Activated naive CD8-positive, alpha-beta T cell treated with anti-CD3 and anti-CD28 coated beads, Interleukin-2, amount 50 U/mL, for 24 hours (primary cell): ENCODE measurements around the gene TINCR.

Source experiments
- ATAC-seq: fragments of 150-1000 bp; cut with Tn5 transposase; one replicate; pipeline ENCODE4 v1.10.0; 2021
- DNase-seq: peaks from one replicate; pipeline ENCODE4 v3.0.0; 2021
- H3K27ac Mint-ChIP-seq: one replicate; pipeline ENCODE4 v1.8.0; 2021; ENCODE audit warnings: mild to moderate bottlenecking, mixed read lengths
- H3K27me3 Mint-ChIP-seq: one replicate; pipeline ENCODE4 v1.8.0; 2021; ENCODE audit warnings: mixed read lengths
- H3K36me3 Mint-ChIP-seq: one replicate; pipeline ENCODE4 v1.8.0; 2021; ENCODE audit warnings: low read depth, mixed read lengths
- H3K4me1 Mint-ChIP-seq: one replicate; pipeline ENCODE4 v1.8.0; 2021; ENCODE audit warnings: mixed read lengths
- H3K4me3 Mint-ChIP-seq: one replicate; pipeline ENCODE4 v1.8.0; 2021; ENCODE audit warnings: mild to moderate bottlenecking, moderate library complexity, mixed read lengths
- H3K9me3 Mint-ChIP-seq: one replicate; pipeline ENCODE4 v1.8.0; 2021; ENCODE audit warnings: mixed read lengths

Gene TINCR

DNA sequence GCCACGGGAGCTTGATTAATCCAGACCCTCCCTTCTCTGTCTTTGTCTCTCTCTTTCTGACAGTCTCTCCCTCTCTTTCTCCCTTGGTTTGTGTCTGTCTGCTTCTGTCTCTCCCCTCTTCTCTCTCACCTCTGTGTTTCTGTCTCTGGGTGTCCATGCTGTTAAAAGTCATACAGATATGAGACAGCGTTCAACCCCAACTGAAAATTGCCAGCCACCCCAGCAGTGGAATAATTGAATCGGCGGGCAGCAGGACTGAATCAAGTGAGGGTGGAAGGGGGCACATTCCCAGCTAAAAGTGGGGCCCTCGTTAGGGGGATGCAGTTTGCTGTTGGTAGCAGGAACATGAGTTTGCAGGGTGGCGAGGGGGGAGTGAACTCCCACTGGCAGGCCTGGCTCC is 43.7 kb downstream of the TINCR start:
- H3K27ac Mint-ChIP-seq, result no peak overlapping the region
- H3K9me3 Mint-ChIP-seq, result peaks cover 6% of the 10 kb centered on the region
- no peaks in the 10 kb centered on the region for H3K36me3 Mint-ChIP-seq
- peaks cover 31% of the 10 kb centered on the region for H3K27me3 Mint-ChIP-seq
- H3K4me3 Mint-ChIP-seq, result no peak overlapping the region
- DNase-seq (no peak), ATAC-seq (no peak)
- H3K4me1 Mint-ChIP-seq, result no peaks in the 10 kb centered on the region

DNA sequence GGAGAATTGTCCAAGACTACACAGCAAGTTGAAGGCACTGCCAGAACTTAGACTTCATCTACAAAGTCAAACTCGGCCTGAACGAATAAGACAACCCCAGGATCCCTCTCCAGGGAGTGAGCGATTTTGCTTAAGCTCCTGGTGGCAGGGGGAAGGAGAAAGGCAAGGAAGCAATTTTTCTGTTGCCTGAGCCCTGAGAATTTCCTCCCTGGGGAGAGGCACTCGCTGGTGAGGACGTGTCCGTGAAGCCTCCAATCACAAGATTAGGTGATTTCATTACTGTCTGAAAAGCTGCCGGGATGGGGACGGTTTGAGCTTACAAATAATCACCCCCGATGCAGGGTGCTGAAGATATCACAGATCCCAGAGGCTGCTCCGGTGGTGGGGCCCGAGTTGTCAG is 45.6 kb downstream of the TINCR start:
- ATAC-seq, result no peak
- H3K4me3 Mint-ChIP-seq, result no peak overlapping the region
- DNase-seq, result no peak
- no peak overlapping the region for H3K27ac Mint-ChIP-seq
- H3K36me3 Mint-ChIP-seq, result no peaks in the 10 kb centered on the region
- no peaks in the 10 kb centered on the region for H3K4me1 Mint-ChIP-seq
- peaks cover 32% of the 10 kb centered on the region for H3K27me3 Mint-ChIP-seq
- peaks cover 6% of the 10 kb centered on the region for H3K9me3 Mint-ChIP-seq

DNA sequence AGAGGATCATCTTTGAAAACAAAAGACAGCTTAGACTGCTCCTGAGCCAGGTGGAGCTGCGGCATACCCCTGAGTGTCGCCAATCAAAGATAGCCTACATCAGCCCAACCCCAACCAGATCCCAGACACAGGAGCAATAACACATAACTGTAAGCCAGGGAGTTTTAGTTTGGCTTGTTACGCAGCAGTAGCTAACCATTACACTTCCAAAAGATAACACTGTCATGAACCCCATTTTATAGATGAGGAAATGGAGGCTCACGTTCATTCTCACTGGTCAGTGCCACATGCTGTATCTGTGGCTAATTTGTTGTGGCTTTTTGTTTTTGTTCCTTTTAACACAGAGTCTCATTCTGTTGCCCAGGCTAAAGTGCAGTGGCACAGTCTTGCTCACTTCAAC is 47.3 kb downstream of the TINCR start:
- Mint-ChIP-seq H3K36me3 (no peaks in the 10 kb centered on the region), H3K27me3 (peaks cover 31% of the 10 kb centered on the region), H3K4me1 (no peaks in the 10 kb centered on the region), H3K9me3 (peaks cover 21% of the 10 kb centered on the region), H3K4me3 (no peak overlapping the region), H3K27ac (no peak overlapping the region)
- ATAC-seq, result no peak
- no peak for DNase-seq

DNA sequence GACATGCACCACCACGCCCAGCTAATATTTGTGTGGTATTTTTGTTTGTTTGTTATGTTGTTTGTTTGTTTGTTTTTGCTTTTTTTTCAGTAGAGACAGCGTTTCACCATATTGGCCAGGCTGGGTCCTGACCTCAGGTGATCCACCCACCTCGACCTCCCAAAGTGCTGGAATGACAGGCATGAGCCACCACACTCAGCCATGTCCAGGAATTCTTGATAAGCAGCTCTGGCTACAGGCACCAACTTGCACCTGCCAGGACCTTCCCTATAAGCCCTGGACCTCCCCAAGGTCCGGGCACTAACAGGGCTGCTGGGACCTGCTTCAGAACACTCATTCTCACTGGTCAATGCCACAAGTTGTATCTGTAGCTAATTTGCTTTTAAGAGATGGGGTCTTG is 48.7 kb downstream of the TINCR start:
- no peak for DNase-seq
- H3K9me3 Mint-ChIP-seq, result peaks cover 15% of the 10 kb centered on the region
- peaks cover 29% of the 10 kb centered on the region for H3K27me3 Mint-ChIP-seq
- no peak overlapping the region for H3K4me3 Mint-ChIP-seq
- H3K4me1 Mint-ChIP-seq, result no peaks in the 10 kb centered on the region
- no peak for ATAC-seq
- H3K36me3 Mint-ChIP-seq, result no peaks in the 10 kb centered on the region
- no peak overlapping the region for H3K27ac Mint-ChIP-seq

DNA sequence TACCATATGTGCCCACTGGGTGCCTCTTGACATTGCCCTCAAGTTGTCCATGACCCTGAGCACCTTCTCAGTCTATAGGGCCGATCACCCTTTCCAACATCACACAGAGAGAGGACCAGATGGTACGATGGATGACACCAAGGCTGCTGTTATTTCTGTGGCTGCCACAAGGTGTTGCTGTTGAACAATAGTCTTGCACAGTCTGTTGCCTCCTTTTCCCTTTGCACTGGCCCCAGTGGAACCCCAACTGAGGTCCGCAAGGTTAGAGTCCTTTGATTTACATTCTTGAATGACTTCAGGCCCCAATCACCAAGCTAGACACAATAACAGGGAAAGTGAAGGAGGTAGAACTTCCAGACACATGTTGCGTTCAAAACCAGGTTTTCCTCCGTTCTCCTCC is 52.0 kb downstream of the TINCR start:
- Mint-ChIP-seq H3K36me3 (no peaks in the 10 kb centered on the region), H3K27ac (no peak overlapping the region), H3K27me3 (peaks cover 20% of the 10 kb centered on the region), H3K9me3 (peaks cover 15% of the 10 kb centered on the region), H3K4me1 (no peaks in the 10 kb centered on the region), H3K4me3 (no peak overlapping the region)
- ATAC-seq, result no peak
- DNase-seq, result no peak

DNA sequence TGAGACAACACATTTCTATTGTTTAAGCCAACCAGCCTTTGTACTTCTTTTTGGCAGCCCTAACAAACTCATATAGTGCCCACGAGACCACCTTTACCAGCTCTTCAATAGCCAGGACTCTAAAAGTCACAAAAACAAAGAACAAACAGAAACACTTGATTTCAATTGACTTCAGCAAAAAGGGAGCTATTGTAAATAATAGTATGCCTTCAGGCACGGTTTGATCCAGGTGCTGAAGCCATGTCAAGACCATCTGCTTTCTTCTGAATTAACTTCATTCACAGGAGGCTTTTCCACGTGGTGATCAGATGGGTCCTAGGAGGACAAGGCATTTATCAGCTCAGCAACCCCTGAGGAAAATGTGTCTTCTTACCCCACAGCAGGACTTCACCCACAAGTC is 53.8 kb downstream of the TINCR start:
- peaks cover 15% of the 10 kb centered on the region for H3K9me3 Mint-ChIP-seq

DNA sequence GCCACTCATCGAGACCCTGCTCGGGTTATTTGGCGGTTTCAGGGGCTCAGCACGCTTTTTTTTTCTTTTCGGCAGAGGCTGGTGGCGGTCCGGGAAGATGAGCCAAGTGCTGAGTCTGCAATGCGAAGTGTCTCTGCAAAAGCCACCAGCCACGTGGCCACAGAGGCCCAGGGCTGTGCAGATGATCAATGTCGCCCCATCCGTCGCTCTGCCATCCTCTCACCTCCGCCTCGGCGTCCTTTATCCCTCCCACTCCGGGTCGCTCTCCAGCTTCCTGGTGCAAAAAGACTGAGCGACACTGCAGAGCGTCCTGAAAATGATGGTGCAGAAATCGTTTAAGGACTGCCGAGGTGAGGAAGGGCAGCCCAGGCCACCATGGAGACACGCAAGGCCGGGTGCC is 55.0 kb downstream of the TINCR start:
- no peaks in the 10 kb centered on the region for H3K4me1 Mint-ChIP-seq
- DNase-seq, result no peak
- peaks cover 15% of the 10 kb centered on the region for H3K27me3 Mint-ChIP-seq
- H3K27ac Mint-ChIP-seq, result no peak overlapping the region
- ATAC-seq, result no peak
- no peaks in the 10 kb centered on the region for H3K36me3 Mint-ChIP-seq
- no peak overlapping the region for H3K4me3 Mint-ChIP-seq
- peaks cover 15% of the 10 kb centered on the region for H3K9me3 Mint-ChIP-seq

More for the DNA sequence above, 53.8 kb downstream of the TINCR start:
- no peak overlapping the region for H3K4me3 Mint-ChIP-seq
- H3K4me1 Mint-ChIP-seq, result no peaks in the 10 kb centered on the region
- peaks cover 16% of the 10 kb centered on the region for H3K27me3 Mint-ChIP-seq
- ATAC-seq (no peak), DNase-seq (no peak)
- H3K36me3 Mint-ChIP-seq, result no peaks in the 10 kb centered on the region
- no peak overlapping the region for H3K27ac Mint-ChIP-seq
